ENCODE data around the gene TBC1D3B.

DNA sequence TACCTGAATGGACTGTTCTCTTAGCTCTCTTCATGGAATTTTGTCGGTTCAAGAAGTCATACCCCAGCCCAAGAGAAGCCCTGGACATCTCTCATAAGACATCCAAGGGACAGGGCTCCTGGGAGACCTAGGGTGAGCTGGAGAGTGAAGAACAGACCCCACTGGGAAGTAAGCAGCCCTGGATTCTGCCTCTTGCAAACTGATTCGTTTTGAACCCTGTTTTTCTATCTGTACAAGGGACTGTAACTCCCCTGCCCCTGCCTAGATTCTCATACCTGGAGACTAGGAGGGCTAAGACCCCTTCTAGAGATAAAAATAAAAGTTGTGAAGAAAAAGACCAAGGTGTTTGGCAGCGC, 19.7 kb upstream of the TBC1D3B start:
- no peak for TF ChIP-seq RCOR1 (conservative IDR thresholded peaks at IDR 0.05; ENCODE audit: low read depth, low read length)
- TF ChIP-seq, protein P1, sequence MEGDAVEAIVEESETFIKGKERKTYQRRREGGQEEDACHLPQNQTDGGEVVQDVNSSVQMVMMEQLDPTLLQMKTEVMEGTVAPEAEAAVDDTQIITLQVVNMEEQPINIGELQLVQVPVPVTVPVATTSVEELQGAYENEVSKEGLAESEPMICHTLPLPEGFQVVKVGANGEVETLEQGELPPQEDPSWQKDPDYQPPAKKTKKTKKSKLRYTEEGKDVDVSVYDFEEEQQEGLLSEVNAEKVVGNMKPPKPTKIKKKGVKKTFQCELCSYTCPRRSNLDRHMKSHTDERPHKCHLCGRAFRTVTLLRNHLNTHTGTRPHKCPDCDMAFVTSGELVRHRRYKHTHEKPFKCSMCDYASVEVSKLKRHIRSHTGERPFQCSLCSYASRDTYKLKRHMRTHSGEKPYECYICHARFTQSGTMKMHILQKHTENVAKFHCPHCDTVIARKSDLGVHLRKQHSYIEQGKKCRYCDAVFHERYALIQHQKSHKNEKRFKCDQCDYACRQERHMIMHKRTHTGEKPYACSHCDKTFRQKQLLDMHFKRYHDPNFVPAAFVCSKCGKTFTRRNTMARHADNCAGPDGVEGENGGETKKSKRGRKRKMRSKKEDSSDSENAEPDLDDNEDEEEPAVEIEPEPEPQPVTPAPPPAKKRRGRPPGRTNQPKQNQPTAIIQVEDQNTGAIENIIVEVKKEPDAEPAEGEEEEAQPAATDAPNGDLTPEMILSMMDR (IDR thresholded peaks at IDR 0.05 in 2 of 3, conservative IDR thresholded peaks at IDR 0.05 in 1 of 3; ENCODE audit: control insufficient read depth in 2 of 3, extremely low read depth in 1 of 3, insufficient read depth in 1 of 3, low read depth in 3 of 3, low read length in 3 of 3): no peak
